Right hindlimb (tissue), 1 donor: Measurements from ENCODE around the gene PUSL1.

ENCODE experiments used
- DNase-seq: peaks from one replicate; pipeline ENCODE4 v3.0.0-alpha.2; 2018

Gene PUSL1

GRCh38 chr1:1295154-1295923, 13.1 kb upstream of the PUSL1 start:
- DNase-seq = no peak

GRCh38 chr1:1296070-1297061, 12.0 kb upstream of the PUSL1 start:
- no peak for DNase-seq

- no peak for DNase-seq
Measured at GRCh38 chr1:1297802-1298424, 10.5 kb upstream of the PUSL1 start.

GRCh38 chr1:1298861-1299685, 9.3 kb upstream of the PUSL1 start:
- DNase-seq = peak; percentile 83

- no peak for DNase-seq
Measured at GRCh38 chr1:1299686-1300351, 8.6 kb upstream of the PUSL1 start.

GRCh38 chr1:1300352-1300739, 8.1 kb upstream of the PUSL1 start:
- DNase-seq = no peak

- DNase-seq = no peak
Measured at GRCh38 chr1:1302006-1302430, 6.4 kb upstream of the PUSL1 start.

GRCh38 chr1:1302951-1303509, 5.4 kb upstream of the PUSL1 start:
- no peak for DNase-seq

- DNase-seq = no peak
Measured at GRCh38 chr1:1303736-1304135, 4.7 kb upstream of the PUSL1 start.

- peak; percentile 73 for DNase-seq
Measured at GRCh38 chr1:1304331-1305299, 3.8 kb upstream of the PUSL1 start.

GRCh38 chr1:1305300-1306069, 2.9 kb upstream of the PUSL1 start:
- DNase-seq = peak; percentile 78

- no peak for DNase-seq
Measured at GRCh38 chr1:1306070-1306660, 2.2 kb upstream of the PUSL1 start.

GRCh38 chr1:1306661-1307260, 1.6 kb upstream of the PUSL1 start:
- no peak for DNase-seq

GRCh38 chr1:1307261-1307922, 1.0 kb upstream of the PUSL1 start:
- DNase-seq = peak; percentile 36

GRCh38 chr1:1308756-1309250, 406 bp downstream of the PUSL1 start:
- DNase-seq = no peak

- DNase-seq = no peak
Measured at GRCh38 chr1:1309251-1310108, 1.1 kb downstream of the PUSL1 start.

- no peak for DNase-seq
Measured at GRCh38 chr1:1310109-1310385, 1.6 kb downstream of the PUSL1 start.
